Liver (tissue), 9 donors: ENCODE results near the gene RXFP3. TPM values are rescaled to one million over a fixed set of nuclear protein-coding genes. Genes with fewer than 3 reads are reported as not detected.
A peak's percentile ranks its signal among the peaks of the same experiment; 100 is the strongest.

Experiments
- DNase-seq: peaks from one replicate; pipeline ENCODE4 v3.0.0-alpha.2; 2017; ENCODE audit warnings: low spot score
- H3K27ac ChIP-seq, 2 donors: one replicate each; pipeline ENCODE4 v1.7.0; 2013; ENCODE audit warnings: inconsistent platforms in 2 of 2, low read length in 2 of 2, control low read depth in 1 of 2, low read depth in 1 of 2, mild to moderate bottlenecking in 1 of 2
- H3K27me3 ChIP-seq, 4 donors: one replicate each; pipeline versions ENCODE4 v1.6.1 to v1.7.0; 2013; ENCODE audit warnings: low read length in 3 of 4, inconsistent platforms in 1 of 4, mild to moderate bottlenecking in 1 of 4, moderate library complexity in 1 of 4; ENCODE audit not compliant: control insufficient read depth in 4 of 4, insufficient read depth in 4 of 4
- H3K36me3 ChIP-seq, 4 donors: one replicate each; pipeline versions ENCODE4 v1.6.1 to v1.7.0; 2013; ENCODE audit warnings: low read length in 3 of 4, mild to moderate bottlenecking in 3 of 4, low read depth in 1 of 4, moderate library complexity in 1 of 4; ENCODE audit not compliant: control insufficient read depth in 4 of 4, insufficient read depth in 3 of 4
- H3K4me1 ChIP-seq, 4 donors: one replicate each; pipeline versions ENCODE4 v1.6.1 to v1.7.0; 2013; ENCODE audit warnings: low read length in 3 of 4, mild to moderate bottlenecking in 3 of 4, moderate library complexity in 1 of 4; ENCODE audit not compliant: control insufficient read depth in 4 of 4, insufficient read depth in 4 of 4
- H3K4me3 ChIP-seq, 3 donors: one replicate each; pipeline versions ENCODE4 v1.6.1 to v1.7.0; 2013; ENCODE audit warnings: low read length in 3 of 3, control low read depth in 1 of 3, low read depth in 1 of 3, mild to moderate bottlenecking in 1 of 3
- H3K9ac ChIP-seq, 2 donors: one replicate each; pipeline ENCODE4 v1.7.0; 2013; ENCODE audit warnings: low read length in 2 of 2, mild to moderate bottlenecking in 2 of 2, moderate library complexity in 2 of 2, control low read depth in 1 of 2, low read depth in 1 of 2
- H3K9me3 ChIP-seq, 4 donors: one replicate each; pipeline versions ENCODE4 v1.6.1 to v1.7.0; 2013; ENCODE audit warnings: low read length in 3 of 4; ENCODE audit not compliant: control insufficient read depth in 4 of 4
- EGR1 ChIP-seq, 2 donors: IDR thresholded peaks; 2 replicates each; pipeline ENCODE4 v1.6.1; 2016 to 2018; ENCODE audit warnings: antibody characterized with exemption in 2 of 2, low read depth in 2 of 2
- FOXA1 ChIP-seq: IDR thresholded peaks from 2 replicates; pipeline ENCODE4 v1.6.1; 2016; ENCODE audit warnings: antibody characterized with exemption
- FOXA2 ChIP-seq: IDR thresholded peaks from 2 replicates; pipeline ENCODE4 v1.6.1; 2016; ENCODE audit warnings: antibody characterized with exemption
- HNF4A ChIP-seq, 2 donors: conservative IDR thresholded peaks; 2 replicates each; pipeline ENCODE4 v1.6.1; 2016; ENCODE audit warnings: antibody characterized with exemption in 2 of 2, mild to moderate bottlenecking in 2 of 2
- HNF4G ChIP-seq: IDR thresholded peaks from 2 replicates; pipeline ENCODE4 v1.6.1; 2016; ENCODE audit warnings: antibody characterized with exemption
- JUND ChIP-seq, 2 donors: IDR thresholded peaks; 2 replicates each; pipeline ENCODE4 v1.6.1; 2016; ENCODE audit warnings: antibody characterized with exemption in 2 of 2
- MAX ChIP-seq: IDR thresholded peaks from 2 replicates; pipeline ENCODE4 v1.6.1; 2016; ENCODE audit warnings: antibody characterized with exemption
- NR2F2 ChIP-seq: IDR thresholded peaks from 2 replicates; pipeline ENCODE4 v1.6.1; 2016; ENCODE audit warnings: antibody characterized with exemption
- REST ChIP-seq: IDR thresholded peaks from 2 replicates; pipeline ENCODE4 v1.6.1; 2016; ENCODE audit warnings: antibody characterized with exemption, mild to moderate bottlenecking
- RXRA ChIP-seq, 2 donors: IDR thresholded peaks; 2 replicates each; pipeline ENCODE4 v1.6.1; 2017 to 2018; ENCODE audit warnings: antibody characterized with exemption in 2 of 2, mild to moderate bottlenecking in 1 of 2
- SP1 ChIP-seq: IDR thresholded peaks from 2 replicates; pipeline ENCODE4 v1.6.1; 2018; ENCODE audit warnings: antibody characterized with exemption, mild to moderate bottlenecking
- TAF1 ChIP-seq: conservative IDR thresholded peaks from 2 replicates; pipeline ENCODE4 v1.6.1; 2016; ENCODE audit warnings: antibody characterized with exemption, mild to moderate bottlenecking
- YY1 ChIP-seq: IDR thresholded peaks from 2 replicates; pipeline ENCODE4 v1.6.1; 2016; ENCODE audit warnings: antibody characterized with exemption, mild to moderate bottlenecking
- WGBS: extraction: QIAGEN DNeasy Blood & Tissue Kit; methylation state at CpG from one replicate; pipeline ENCODE4 v1.1.7; 2013; 5-methylcytosine and 5-hydroxymethylcytosine counted together
- polyA plus RNA-seq, 2 donors: library from polyadenylated mRNA; stranded (reverse) in 1 of 2; unstranded in 1 of 2; fragments of 200-250 nt in 1 of 2; fragments of >200 nt in 1 of 2; fragmentation: Nextera tagmentation in 1 of 2; extraction: Ambion mirVana in 1 of 2; gene quantifications; one replicate each; pipeline versions ENCODE4 v1.2.1 to v1.2.3, GENCODE V29; 2013 to 2015
- total RNA-seq, 2 donors: library from RNA; depleted of rRNA; stranded (reverse); fragments of >200 nt; gene quantifications; one replicate each; pipeline ENCODE4 v1.2.3, GENCODE V29; 2014
- TF ChIP-seq, protein P1 (sequence below): IDR thresholded peaks from 2 replicates; pipeline ENCODE4 v1.6.1; 2016; ENCODE audit warnings: antibody characterized with exemption
- TF ChIP-seq, protein P2 (sequence below): IDR thresholded peaks from 2 replicates; pipeline ENCODE4 v1.6.1; 2016; ENCODE audit warnings: antibody characterized with exemption
- donor health status: healthy.
- donor health status: healthy.
- donor health status: healthy.
- donor health status: healthy.
- donor health status: healthy.

The RXFP3 gene
- total and polyA plus RNA-seq, 4 donors, result not detected

- TF ChIP-seq, protein P1, sequence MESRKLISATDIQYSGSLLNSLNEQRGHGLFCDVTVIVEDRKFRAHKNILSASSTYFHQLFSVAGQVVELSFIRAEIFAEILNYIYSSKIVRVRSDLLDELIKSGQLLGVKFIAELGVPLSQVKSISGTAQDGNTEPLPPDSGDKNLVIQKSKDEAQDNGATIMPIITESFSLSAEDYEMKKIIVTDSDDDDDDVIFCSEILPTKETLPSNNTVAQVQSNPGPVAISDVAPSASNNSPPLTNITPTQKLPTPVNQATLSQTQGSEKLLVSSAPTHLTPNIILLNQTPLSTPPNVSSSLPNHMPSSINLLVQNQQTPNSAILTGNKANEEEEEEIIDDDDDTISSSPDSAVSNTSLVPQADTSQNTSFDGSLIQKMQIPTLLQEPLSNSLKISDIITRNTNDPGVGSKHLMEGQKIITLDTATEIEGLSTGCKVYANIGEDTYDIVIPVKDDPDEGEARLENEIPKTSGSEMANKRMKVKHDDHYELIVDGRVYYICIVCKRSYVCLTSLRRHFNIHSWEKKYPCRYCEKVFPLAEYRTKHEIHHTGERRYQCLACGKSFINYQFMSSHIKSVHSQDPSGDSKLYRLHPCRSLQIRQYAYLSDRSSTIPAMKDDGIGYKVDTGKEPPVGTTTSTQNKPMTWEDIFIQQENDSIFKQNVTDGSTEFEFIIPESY, result no peak
- TF ChIP-seq JUND (IDR thresholded peaks at IDR 0.05) (no peak), FOXA2 (no peak)
- TF ChIP-seq, protein P2, sequence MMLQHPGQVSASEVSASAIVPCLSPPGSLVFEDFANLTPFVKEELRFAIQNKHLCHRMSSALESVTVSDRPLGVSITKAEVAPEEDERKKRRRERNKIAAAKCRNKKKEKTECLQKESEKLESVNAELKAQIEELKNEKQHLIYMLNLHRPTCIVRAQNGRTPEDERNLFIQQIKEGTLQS, result no peak
These were observed 40.1 kb downstream of the RXFP3 start (continued) for GRCh38 chr5:33976307-33976706.

- H3K27ac ChIP-seq, result no peak overlapping the region
- H3K9ac ChIP-seq, result no peak overlapping the region
- DNase-seq, result no peak
- no peak for TF ChIP-seq SP1
- TF ChIP-seq MAX, result no peak
- no peak for TF ChIP-seq HNF4G
- TF ChIP-seq YY1, result no peak
- no peak for TF ChIP-seq NR2F2
- TF ChIP-seq FOXA1, result no peak
- TF ChIP-seq REST, result no peak
- TF ChIP-seq, protein P2, result no peak
- TF ChIP-seq EGR1 (IDR thresholded peaks at IDR 0.05; ENCODE audit: low read depth in 2 of 2), result no peak
- TF ChIP-seq TAF1, result no peak
- no peak for TF ChIP-seq RXRA (IDR thresholded peaks at IDR 0.05)
- H3K27me3 ChIP-seq, result no peaks in the 10 kb centered on the region
- H3K9me3 ChIP-seq, result no peaks in the 10 kb centered on the region
- 97% methylated on average over 1 of the region's 1 CpG for WGBS
- peaks cover 0 to 6% (median 1%) of the 10 kb centered on the region in 4 donors for H3K36me3 ChIP-seq
- no peak overlapping the region for H3K4me3 ChIP-seq
- H3K4me1 ChIP-seq, result peaks cover 0 to 3% (median 1%) of the 10 kb centered on the region in 4 donors
These were observed 42.1 kb downstream of the RXFP3 start for GRCh38 chr5:33978306-33978705.

GRCh38 chr5:33980030-33980429 lies 43.8 kb downstream of the RXFP3 start:
- peaks cover 0 to 12% (median 4%) of the 10 kb centered on the region in 4 donors for H3K4me1 ChIP-seq
- H3K27ac ChIP-seq, result no peak overlapping the region
- no peak overlapping the region for H3K4me3 ChIP-seq
- DNase-seq, result no peak
- H3K27me3 ChIP-seq, result no peaks in the 10 kb centered on the region
- peak in 1 of 2 donors; percentile 23 for TF ChIP-seq HNF4A (conservative IDR thresholded peaks at IDR 0.05)
- TF ChIP-seq TAF1, result no peak
- peaks cover 0 to 6% (median 1%) of the 10 kb centered on the region in 4 donors for H3K36me3 ChIP-seq
- 41% methylated on average over 3 of the region's 3 CpGs for WGBS
- no peak overlapping the region for H3K9ac ChIP-seq
- no peaks in the 10 kb centered on the region for H3K9me3 ChIP-seq
